ENCODE data around the gene FOXN4.

- TF ChIP-seq CTCF (IDR thresholded peaks at IDR 0.05): no peak
- TF ChIP-seq POLR2AphosphoS5 (IDR thresholded peaks at IDR 0.05): no peak
- TF ChIP-seq POLR2A (IDR thresholded peaks at IDR 0.05; ENCODE audit: low read depth): no peak
Measured at GRCh38 chr12:109358154-109358869, 49.2 kb upstream of the FOXN4 start.

All from esophagus muscularis mucosa (tissue), 3 donors.